COR-L47 (cell line): Measurements from ENCODE around the gene HSFX2.
"Not testable (repeated sequence)": the region's sequence is repeated elsewhere in the genome, so short reads cannot be mapped to it uniquely, and the experiment has no call there.

Experiments
- DNase-seq: peaks from one replicate; lab custom pipeline; 2025; lab: John Stamatoyannopoulos, UW

The HSFX2 gene, protein sequence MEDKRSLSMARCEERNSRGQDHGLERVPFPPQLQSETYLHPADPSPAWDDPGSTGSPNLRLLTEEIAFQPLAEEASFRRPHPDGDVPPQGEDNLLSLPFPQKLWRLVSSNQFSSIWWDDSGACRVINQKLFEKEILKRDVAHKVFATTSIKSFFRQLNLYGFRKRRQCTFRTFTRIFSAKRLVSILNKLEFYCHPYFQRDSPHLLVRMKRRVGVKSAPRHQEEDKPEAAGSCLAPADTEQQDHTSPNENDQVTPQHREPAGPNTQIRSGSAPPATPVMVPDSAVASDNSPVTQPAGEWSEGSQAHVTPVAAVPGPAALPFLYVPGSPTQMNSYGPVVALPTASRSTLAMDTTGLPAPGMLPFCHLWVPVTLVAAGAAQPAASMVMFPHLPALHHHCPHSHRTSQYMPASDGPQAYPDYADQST

DNA sequence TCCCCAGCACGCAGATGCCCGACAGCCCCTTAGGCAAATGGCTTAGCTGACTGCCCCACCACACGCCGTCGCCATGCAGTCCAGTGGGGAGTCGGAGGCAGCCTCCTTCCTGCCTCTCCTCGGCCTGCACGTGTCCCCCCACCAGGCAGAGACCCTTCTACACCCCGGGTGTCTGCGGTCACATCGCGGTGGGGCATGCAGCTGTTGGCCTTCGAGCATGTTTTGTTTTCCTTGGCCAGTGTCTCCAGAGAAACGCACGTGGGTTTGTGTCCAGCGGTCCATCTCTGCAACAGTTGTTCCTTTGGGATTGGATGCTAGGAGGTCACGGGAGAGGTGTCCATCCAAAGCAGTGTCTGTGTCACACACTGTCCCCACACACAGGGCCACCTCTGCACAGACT is at the start of gene HSFX2:
Gene HSFX2, minus strand, starts transcription at position 101 of the 400 bp plus-strand sequence. CDS start 614 bp downstream, outside the sequence.
- not testable (repeated sequence) for DNase-seq

DNA sequence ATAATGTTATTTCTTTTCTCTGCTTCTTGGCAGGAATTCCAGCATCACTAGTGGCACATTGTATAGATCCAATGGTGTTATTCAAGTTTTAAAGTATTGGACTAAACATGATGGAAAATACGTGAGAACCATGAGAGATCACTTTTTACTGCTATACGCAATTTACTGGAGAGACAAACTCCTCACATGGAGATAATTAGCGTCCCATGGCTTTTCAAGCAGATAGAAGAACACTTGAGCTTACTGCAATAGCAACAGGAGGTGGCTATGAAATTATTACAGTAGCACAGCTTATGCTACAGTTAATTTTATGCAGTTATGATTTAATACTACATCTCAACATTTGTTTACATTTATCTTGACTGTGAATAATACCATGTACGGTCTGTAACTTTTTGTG is 48.4 kb upstream of the HSFX2 start:
- DNase-seq, result no peak

DNA sequence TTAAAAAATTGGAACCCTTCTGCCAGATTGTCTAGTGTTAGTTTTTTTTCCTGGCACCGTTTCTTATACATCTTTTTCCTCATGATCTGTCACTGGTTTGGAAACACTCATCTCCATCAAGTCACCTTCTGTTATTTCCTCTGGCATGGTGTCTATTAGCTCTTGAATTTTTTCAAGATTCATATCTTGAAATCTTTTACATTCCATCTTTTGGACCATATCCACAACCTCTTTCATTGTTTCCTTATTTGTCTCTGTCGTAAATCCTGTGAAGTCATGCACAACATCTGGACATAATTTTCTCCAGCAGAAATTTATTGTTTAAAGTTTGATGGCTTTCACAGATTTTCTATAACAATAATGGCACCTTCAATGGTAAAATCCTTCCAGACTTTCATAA is 46.7 kb upstream of the HSFX2 start:
- DNase-seq, result no peak

DNA sequence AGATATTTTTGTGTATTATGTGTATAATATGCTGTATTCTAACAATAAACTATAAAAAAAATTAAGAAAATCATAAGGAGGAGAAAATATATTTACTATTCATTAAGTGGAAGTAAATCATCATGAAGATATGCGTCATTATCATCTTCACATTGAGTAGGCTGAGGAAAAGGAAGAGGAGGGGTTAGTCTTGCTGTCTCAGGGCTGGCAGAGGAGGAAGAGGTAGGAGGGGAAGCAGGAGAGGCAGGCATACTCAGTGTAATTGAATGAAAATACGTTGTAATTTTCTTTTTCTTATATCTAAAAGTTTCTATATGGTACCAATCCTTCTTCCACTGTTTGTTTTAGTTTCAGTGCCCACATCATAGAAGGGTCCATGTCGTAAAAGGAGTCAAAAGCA is 46.3 kb upstream of the HSFX2 start:
- no peak for DNase-seq

DNA sequence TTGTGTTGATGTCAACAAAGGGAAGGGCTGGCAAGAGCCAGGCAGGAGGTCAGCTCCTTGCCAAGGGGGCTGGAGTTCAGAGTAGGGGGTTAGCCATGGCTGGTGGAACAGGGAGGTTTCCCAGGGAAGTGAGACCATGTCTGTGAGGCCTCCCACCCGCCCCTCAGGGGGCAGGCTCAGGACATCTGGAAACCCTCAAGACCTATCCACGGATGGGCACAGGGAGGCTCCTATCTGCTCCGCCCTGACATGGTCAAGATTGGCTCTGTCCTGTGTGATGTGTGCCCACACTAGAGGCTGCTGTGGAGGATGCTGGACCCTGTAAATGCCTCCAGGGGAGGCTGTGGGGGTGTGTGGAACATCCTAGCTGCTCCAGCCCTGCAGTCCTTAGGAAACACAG is 44.5 kb upstream of the HSFX2 start:
- no peak for DNase-seq

DNA sequence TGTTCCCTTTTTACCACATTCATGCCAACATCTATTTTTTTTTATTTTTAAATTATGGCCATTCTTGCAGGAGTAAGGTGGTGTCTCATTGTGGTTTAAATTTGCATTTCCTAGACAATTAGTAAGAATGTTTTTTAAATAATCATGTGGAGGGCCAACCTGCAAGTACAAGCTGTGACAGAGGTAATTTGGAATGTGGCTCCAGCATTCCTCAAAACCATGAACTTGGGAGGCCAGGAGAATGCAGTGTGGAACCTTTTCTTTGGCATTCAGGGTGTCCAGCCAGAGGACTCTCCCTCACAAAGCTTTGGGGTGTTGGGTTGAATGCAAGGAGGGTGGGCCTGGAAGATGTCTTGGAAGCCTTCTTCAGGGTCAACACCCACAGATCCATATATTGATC is 43.7 kb upstream of the HSFX2 start:
- DNase-seq, result no peak

DNA sequence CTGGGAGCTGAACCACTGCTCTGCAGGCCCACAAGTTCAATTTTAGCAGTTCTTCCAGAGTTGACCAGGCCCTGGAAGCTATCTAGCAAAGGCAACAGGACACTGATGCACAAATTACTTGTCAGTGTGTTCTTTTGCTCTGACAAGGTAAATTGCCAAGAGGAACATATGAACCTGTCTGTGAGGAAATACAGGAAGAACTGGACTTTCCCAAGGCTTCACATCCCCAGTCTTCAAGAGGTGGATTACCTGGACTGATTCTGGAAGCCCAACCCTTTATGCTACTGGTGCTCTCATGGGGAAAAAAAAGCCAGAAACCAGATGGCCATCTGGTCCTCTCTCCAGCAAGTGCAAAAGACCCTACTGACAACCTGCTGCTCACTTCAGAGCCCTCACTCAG is 38.4 kb upstream of the HSFX2 start:
- DNase-seq, result no peak

DNA sequence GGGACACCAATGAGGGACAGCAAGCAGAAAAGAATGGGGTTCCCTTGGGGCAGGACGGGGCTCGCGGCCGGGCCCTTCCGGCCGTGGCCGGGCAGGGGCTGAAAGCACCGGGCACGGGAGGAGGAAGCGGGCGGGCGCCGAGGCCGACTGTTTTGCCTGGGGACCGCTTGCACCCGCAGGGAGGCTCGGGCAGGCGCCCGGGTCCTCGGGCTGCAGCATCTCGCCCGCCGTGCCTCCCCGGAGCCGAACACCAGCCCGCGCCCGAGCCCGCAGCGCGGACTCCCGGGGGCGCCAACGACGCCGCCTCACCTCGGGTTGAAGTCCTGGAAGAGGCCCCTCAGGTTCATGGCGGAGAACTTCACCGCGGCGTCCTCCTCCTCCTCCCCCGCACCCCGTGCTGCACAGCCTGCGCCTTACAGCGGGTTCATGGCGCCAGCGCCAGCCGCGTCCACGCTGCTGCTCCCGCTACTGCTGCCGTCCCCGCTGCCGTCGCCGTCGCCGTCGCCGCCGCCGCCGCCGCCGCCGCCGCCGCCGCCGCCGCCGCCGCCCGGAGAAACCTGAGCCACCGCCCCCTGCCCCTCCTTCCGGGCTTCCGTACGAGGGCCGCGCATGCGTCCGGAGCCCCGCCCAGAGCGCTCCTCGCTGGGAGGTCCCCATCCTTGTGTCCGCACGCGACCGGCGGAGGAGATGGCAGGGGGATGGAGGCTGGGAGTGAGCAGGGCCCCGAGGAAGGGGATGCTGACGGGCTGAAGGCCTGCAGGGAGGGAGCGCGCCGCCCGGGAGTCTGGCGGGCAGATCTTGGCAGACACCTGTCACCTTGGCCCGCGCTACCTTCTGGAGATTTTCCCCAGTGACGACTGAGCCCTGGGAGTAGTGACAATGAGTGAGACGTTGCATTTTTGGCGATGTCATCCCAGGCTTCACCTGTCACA is 36.4 kb upstream of the HSFX2 start, which contains the start of gene TMEM185A:
Gene TMEM185A, minus strand, starts transcription at position 559 of the 932 bp plus-strand sequence. Its CDS starts 212 bp downstream, at position 347.
- DNase-seq, result peak; percentile 46

DNA sequence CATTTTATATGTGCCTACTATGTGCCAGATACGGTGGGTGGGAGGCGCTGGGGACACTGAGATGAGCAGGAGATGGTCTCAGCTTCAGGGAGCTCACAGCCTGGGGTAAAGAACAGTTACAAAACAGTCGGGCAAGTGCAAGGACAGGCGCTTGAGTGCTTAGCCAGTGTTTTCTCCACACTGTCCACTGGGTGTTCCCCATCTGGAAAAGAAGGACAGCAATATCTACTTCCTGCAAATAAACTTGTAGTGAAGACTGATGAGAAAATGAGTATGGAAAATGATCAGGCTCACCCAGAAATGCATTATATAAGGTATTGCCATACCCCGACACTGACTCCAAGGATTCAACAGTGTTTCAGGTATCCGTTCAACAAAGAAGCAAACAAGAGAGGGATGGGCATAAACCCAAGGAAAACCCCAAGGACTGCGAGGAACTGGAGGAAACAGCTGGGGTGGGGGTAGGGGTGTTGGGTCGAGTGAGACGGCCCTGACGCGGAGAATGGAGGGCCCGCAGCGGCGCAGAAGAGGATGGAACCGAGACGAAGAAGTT is 35.6 kb upstream of the HSFX2 start:
- DNase-seq, result no peak

DNA sequence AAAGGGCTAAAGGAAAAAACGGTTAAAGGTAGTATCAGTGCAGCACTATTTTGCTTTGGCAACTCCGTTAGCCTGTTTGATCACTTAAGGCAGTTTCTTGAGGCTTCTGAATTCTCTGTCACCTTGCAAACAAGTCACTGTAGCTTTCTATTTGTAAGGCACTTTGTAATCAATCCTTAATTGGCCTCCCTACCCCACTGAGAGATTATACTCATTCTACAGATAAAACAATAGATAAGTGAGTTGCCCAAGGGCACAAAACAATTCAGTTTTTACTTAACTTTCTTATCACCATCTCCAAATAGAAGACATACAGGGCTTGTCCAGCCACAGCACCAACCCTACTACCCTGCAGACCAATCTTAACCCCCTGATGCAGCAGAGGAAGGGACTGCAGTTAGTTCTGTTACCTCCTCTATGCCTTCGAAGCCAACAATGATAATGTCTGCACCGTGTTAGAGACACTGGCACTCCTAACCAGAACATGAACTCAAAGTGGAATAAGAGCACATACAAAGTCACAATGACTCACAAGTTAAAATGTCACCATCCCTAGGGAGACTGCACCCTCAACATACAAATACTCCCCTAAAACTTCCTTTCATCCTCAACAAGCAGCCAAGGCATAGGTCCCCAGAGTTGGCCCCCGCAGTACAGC is 34.7 kb upstream of the HSFX2 start:
- no peak for DNase-seq

DNA sequence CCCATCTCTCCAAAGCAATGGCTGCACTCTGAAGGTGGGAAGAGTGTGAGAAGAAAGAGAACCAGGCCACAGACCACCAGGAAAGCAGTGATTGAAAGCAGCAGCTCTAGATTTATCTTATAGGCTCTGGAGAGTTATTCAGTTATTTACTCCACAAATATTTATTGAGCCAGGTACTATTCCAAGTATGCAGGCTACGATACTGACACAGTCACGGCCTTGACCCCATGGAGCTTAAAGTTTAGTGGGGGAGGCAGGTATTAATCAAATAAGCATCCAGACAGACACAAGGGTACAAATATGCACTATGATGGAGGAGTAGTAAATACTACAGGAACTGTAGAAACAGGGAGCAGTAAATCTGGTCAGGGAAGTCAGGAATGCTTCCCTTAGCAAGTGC is 33.7 kb upstream of the HSFX2 start:
- no peak for DNase-seq

DNA sequence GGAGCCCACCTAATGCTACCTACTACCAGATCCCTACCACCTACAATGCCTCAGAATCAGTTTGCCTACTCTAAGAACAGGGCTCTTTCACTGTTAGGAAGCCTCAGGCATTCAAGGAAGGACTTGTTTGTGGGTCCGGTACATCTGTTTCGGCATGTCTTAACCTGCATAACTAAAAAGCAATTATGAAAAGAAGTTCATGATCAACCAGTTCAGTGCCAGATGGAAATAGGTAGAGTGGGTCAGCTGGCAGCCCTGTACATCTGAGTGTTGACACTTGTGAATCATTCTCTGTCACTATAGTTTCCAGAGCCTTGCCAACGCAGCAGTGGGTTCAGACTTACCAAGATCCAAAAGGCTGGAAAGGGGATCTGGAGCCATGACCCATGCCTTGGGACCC is 33.2 kb upstream of the HSFX2 start:
- DNase-seq, result no peak

DNA sequence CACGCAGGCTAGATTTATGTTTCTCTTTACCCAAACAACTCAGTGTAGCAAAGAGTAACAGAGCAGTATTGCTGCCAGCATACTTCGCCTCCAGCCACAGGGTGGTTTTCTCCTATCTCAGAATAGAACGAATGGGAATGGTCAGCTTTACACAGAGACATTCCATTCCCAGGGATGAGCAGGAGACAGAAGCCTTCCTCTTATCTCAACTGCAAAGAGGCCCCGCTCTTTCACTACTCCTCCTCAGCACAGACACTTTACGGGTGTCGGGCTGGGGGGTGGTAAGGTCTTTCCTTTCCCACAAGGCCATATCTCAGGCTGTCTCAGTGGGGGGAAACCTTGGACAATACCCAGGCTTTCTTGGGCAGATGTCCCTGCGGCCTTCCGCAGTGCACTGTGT is 31.7 kb upstream of the HSFX2 start:
- not testable (repeated sequence) for DNase-seq

DNA sequence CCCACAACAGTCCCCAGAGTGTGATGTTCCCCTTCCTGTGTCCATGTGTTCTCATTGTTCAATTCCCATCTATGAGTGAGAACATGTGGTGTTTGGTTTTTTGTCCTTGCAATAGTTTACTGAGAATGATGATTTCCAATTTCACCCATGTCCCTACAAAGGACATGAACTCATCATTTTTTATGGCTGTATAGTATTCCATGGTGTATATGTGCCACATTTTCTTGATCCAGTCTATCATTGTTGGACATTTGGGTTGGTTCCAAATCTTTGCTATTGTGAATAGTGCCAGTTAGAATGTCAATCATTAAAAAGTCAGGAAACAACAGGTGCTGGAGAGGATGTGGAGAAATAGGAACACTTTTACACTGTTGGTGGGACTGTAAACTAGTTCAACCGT is 24.5 kb upstream of the HSFX2 start:
- not testable (repeated sequence) for DNase-seq

DNA sequence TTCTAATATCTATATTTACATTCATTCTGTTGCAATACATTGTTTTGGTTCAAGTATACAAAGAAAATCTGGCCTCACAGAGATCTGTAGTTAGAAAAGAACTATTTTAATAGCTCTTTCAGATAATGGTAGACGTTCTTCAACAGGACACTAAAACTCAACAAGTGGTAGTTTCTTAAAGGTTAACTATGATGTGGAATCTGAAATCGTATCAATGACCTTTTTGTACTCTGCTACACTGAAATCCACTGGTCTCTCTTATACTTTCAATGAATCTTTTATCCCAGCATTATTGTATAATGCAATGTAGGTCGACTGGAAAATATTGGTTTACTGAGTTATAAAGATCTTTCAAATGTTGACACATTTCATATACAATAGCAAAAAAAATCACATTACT is 23.8 kb upstream of the HSFX2 start:
- DNase-seq, result no peak

DNA sequence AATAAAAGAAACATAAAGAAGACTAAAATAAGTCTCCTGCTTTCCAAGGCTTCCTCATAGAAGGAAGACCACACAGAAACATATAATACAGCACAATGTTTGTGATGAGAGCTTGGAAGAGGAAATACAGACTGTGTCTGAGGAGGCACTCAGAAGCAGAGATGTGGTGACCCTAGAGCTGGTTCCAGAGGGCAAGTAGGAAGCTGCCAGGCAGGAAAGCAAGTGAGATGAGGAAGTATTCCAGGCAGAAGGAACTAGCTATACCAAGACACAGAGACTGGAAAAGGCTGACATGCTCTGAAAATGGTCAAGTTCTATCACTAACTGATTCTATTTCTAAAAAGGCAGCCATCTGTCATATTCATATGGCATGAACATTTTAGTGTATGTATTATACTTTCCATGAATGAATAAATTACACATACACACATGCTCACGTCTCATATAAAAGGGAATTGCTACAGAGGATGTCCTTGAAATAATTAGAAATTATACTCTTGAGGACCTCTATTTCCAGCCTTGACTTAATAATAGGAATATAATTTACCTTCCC is 16.6 kb upstream of the HSFX2 start:
- no peak for DNase-seq

DNA sequence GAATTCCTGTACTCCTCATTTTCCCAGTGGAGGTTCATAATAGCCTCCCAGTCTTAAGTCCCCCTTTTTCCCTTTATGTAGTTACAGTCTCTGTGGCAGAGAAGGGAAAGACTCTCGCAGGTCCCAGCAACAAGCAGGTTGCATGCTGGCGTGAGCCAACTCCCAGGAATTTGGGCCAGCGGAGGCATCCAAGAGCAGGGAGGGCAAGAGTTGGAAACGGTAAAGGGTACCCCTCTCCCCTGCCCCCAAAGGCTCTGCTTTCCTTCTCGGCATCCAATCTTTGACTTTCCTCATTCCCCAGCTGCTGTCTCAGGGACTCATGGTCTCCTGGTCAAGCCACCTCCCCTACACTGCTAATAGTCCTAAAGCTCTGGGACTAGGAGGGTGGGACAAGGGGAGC is 15.4 kb upstream of the HSFX2 start:
- DNase-seq, result no peak

DNA sequence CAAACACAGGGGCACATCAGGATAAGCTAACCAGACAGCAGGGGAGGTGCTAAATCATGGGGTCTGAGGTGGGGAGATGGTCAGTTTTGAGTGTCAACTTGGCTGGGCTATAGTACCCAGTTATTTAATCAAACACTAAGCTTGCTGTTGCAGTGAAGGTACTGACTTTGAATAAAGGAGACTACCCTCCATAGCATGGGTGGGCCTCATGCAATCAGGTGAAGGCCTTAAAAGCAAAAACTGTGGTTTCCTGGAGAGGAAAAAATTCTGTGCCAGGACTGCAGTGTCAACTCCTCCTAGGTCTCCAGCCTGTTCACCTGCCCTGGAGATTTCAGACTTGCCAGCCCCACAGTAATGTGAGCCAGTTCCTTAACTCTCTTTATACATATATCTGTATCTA is 12.6 kb upstream of the HSFX2 start:
- DNase-seq, result no peak

DNA sequence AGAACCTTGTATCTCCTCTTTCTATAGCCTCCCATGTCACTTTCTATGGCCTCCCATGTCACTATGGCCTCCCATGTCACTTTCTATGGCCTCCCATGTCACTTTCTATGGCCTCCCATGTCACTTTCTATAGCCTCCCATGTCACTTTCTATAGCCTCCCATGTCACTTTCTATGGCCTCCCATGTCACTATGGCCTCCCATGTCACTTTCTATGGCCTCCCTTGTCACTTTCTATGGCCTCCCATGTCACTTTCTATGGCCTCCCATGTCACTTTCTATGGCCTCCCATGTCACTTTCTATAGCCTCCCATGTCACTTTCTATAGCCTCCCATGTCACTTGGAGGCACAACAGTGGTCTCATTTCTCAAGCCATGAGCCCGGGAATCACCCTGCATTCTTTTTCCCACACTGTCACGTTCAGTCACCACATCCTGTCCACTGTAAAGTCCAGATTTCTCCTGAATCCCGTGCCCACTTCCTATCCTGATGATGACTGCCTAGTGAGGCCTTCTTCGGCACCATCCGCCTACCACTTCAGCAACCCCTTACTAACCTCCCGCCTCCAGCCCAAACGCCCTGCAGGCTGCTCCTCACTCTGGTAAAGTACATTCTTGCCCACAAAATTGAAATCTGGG is 10.3 kb upstream of the HSFX2 start:
- DNase-seq, result not testable (repeated sequence)

DNA sequence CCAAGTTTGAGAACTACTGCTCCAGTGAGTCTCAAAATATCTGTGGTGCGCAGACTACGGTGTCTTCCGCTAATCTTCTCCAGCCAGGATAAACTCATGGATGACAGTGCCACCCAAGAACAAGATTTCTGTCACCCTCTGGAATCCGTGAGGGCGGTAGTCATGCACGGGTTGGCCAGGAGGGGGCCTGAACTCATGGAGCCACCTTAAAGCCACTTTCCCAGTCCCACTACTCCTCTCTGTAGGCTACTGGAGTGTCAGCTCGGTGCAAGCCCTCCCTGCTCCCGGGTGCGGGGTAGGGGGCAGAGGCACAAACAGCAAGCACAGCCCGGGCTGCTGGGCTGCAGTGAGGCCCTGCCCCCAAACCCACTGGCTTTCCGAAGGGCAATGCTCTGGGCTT is 3.5 kb upstream of the HSFX2 start:
- DNase-seq, result not testable (repeated sequence)

DNA sequence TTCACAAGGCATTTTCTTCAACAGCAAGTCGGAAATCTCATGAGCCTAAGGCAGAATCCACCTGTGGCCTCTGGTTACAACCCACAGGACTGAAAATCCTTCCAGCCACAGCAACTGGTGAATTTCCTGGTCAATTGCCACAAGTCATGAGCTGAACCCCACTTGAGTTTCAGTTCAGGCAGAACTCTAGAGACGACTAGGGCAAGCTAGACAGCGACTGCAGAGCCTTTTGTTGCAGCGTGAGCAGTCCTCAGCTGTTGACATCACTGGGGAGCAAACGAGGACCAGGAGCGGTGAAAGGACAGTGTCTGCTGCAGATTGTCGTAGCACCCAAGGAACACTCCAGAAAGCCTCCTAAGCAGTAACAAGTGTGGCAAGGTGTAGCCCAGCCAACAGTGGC is 829 bp upstream of the HSFX2 start:
- not testable (repeated sequence) for DNase-seq
